ENCODE results near the gene CTTNBP2NL. TPM values are rescaled to one million over a fixed set of nuclear protein-coding genes. Genes with fewer than 3 reads are reported as not detected.
"Not testable (repeated sequence)": the region's sequence is repeated elsewhere in the genome, so short reads cannot be mapped to it uniquely, and the experiment has no call there.

CTTNBP2NL gene
- total and polyA plus RNA-seq, 7 donors: 1.2 to 9.4 (median 4.7) TPM

GRCh38 chr1:112396653-112397471, 848 bp downstream of the CTTNBP2NL start:
- no peak for ATAC-seq
- Histone ChIP-seq H3K9me3 (no peaks in the 10 kb centered on the region), H3K27ac (peak overlapping the region; percentile 79), H3K4me1 (peaks cover 8% of the 10 kb centered on the region), H3K4me3 (peak overlapping the region; percentile 98), H3K36me3 (ENCODE audit: insufficient read depth in 1 of 2, low read depth in 1 of 2) (no peaks in the 10 kb centered on the region), H3K27me3 (ENCODE audit: insufficient read depth in 3 of 3, low read length in 2 of 3) (no peaks in the 10 kb centered on the region)
- WGBS, 3 donors: 7 to 9% (median 7%) methylated on average over 11 of the region's 11 CpGs
- TF ChIP-seq CTCF (IDR thresholded peaks at IDR 0.05): no peak
- no peak for DNase-seq
- intact Hi-C loops (cut with DNase I): loop anchor here in 1 of 2 donors (10.0 kb wide), 1 partner anchor 408 kb away; no protein-coding TSS in a partner anchor

- 59 to 70% (median 65%) methylated on average over 4 of the region's 4 CpGs for WGBS, 3 donors
- ATAC-seq (no peak), DNase-seq (no peak)
- Histone ChIP-seq H3K27me3 (ENCODE audit: insufficient read depth in 3 of 3, low read length in 2 of 3) (no peaks in the 10 kb centered on the region), H3K9me3 (no peaks in the 10 kb centered on the region), H3K4me3 (peak overlapping the region; percentile 98), H3K27ac (no peak overlapping the region), H3K36me3 (ENCODE audit: insufficient read depth in 1 of 2, low read depth in 1 of 2) (no peaks in the 10 kb centered on the region), H3K4me1 (peaks cover 8% of the 10 kb centered on the region)
- TF ChIP-seq CTCF (IDR thresholded peaks at IDR 0.05): no peak
- intact Hi-C loops (cut with DNase I): loop anchor here in 1 of 2 donors (10.0 kb wide), 1 partner anchor 407 kb away; no protein-coding TSS in a partner anchor
These were observed 1.8 kb downstream of the CTTNBP2NL start for GRCh38 chr1:112397841-112398240.

- Histone ChIP-seq H3K9me3 (no peaks in the 10 kb centered on the region), H3K36me3 (ENCODE audit: insufficient read depth in 1 of 2, low read depth in 1 of 2) (no peaks in the 10 kb centered on the region), H3K27me3 (ENCODE audit: insufficient read depth in 3 of 3, low read length in 2 of 3) (no peaks in the 10 kb centered on the region), H3K4me3 (no peak overlapping the region), H3K4me1 (peaks cover 8% of the 10 kb centered on the region), H3K27ac (no peak overlapping the region)
- WGBS, 3 donors: 80 to 88% (median 87%) methylated on average over 4 of the region's 4 CpGs
- intact Hi-C loops (cut with DNase I): loop anchor here in 1 of 2 donors (10.0 kb wide), 1 partner anchor 405 kb away; no protein-coding TSS in a partner anchor
- TF ChIP-seq CTCF (IDR thresholded peaks at IDR 0.05): no peak
- DNase-seq (no peak), ATAC-seq (no peak)
These were observed 3.4 kb downstream of the CTTNBP2NL start for GRCh38 chr1:112399456-112399855.

GRCh38 chr1:112400706-112401105, 4.7 kb downstream of the CTTNBP2NL start:
- H3K27me3 ChIP-seq (ENCODE audit: insufficient read depth in 3 of 3, low read length in 2 of 3); H3K4me3 ChIP-seq; H3K9me3 ChIP-seq; ATAC-seq; DNase-seq; H3K36me3 ChIP-seq (ENCODE audit: insufficient read depth in 1 of 2, low read depth in 1 of 2); intact Hi-C loops (cut with DNase I); H3K27ac ChIP-seq; H3K4me1 ChIP-seq: not testable (repeated sequence)
- WGBS, 3 donors: 85 to 93% (median 92%) methylated on average over 6 of the region's 6 CpGs
